ENCODE results near the gene FALEC.
A peak's percentile ranks its signal among the peaks of the same experiment; 100 is the strongest.
"Not testable (repeated sequence)": the region's sequence is repeated elsewhere in the genome, so short reads cannot be mapped to it uniquely, and the experiment has no call there.

The FALEC gene

DNA sequence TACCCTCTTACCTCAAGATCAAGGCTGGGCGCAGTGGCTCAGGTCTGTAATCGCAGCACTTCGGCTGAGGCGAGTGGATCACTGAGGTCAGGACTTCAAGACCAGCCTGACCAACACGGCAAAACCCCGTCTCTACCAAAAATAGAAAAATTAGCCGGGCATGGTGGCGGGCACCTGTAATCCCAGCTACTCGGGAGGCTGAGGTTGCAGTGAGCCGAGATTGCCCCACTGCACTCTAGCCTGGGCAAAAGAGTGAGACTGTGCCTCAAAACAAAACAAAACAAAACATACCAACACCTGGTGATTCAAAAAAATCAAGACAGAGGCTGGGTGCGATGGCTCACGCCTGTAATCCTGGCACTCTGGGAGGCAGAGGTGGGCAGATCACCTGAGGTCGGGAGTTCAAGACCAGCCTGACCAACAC is 58.1 kb downstream of the FALEC start:
- not testable (repeated sequence) for H4K8ac ChIP-seq (ENCODE audit: low read depth, low read length); H3K4me1 ChIP-seq (ENCODE audit: control insufficient read depth, low read depth, low read length); H3K23ac ChIP-seq (ENCODE audit: low read length); H2BK5ac ChIP-seq (ENCODE audit: low read length); H3K18ac ChIP-seq (ENCODE audit: low read length); H3K79me1 ChIP-seq (ENCODE audit: low read length); H2AK5ac ChIP-seq (ENCODE audit: low read length); H3K27me3 ChIP-seq (ENCODE audit: insufficient read depth, low read length, poor library complexity); H2BK120ac ChIP-seq (ENCODE audit: low read depth, low read length); H3K4ac ChIP-seq (ENCODE audit: low read depth, low read length); H3K4me2 ChIP-seq (ENCODE audit: low read length); DNase-seq; H3K56ac ChIP-seq (ENCODE audit: low read length); H3K4me3 ChIP-seq (ENCODE audit: low read length); H3K9ac ChIP-seq (ENCODE audit: low read length); H2BK15ac ChIP-seq (replicated peaks; ENCODE audit: low read depth); H4K5ac ChIP-seq (ENCODE audit: low read length)
- Histone ChIP-seq H3K27ac (ENCODE audit: low read depth, low read length) (peak overlapping the region; percentile 6), H3K79me2 (ENCODE audit: control insufficient read depth, insufficient read depth, low read length) (peaks cover 64% of the 10 kb centered on the region), H3K36me3 (ENCODE audit: control insufficient read depth, insufficient read depth, low read length) (peaks cover 13% of the 10 kb centered on the region)
- WGBS (ENCODE audit: extremely low coverage, insufficient coverage, low lambda C conversion rate): no CpG with 5 or more reads among the region's 13 CpGs

DNA sequence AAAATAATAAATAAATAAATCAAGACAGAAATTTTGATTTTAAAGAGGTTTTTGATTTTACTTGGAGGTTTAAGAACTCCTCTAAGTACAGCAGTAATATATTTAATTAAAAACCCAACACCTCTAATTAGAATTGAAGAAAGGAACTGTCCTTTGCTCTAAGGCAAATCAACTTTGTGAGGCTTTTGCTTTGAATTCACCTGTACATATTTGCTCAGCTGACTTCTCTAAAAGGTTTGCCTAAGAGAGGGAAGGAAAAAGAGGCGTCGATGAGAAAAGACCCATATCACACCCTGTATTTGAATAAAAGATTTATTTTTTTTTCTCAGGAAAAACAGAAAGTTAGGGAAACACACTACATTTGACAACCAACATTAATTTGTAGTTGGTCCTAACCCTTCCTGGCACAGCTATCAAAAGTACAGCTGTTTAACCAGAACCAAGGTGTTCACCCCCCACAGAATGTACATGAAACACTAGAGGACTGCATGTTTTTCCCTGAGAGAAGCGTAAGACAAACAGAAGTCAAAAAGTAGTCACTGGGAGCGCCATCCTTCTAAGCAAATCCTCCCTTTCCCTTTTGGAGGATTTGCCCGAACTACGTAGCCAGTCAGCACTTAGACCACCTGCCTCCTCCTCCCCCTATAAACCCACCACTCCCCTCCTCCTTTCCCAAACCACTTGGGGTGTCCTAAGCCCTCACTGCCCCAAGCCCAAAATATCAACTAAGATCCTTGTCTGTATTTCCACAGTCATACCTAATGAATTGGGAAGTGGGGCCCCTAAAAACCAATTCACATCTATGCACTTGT is 58.9 kb downstream of the FALEC start:
- H3K4me3 ChIP-seq (ENCODE audit: low read length): no peak overlapping the region
- no peak overlapping the region for H3K23ac ChIP-seq (ENCODE audit: low read length)
- no CpG with 5 or more reads among the region's 6 CpGs for WGBS (ENCODE audit: extremely low coverage, insufficient coverage, low lambda C conversion rate)
- no peak overlapping the region for H3K27ac ChIP-seq (ENCODE audit: low read depth, low read length)
- peaks cover 6% of the 10 kb centered on the region for H3K79me1 ChIP-seq (ENCODE audit: low read length)
- peaks cover 67% of the 10 kb centered on the region for H3K79me2 ChIP-seq (ENCODE audit: control insufficient read depth, insufficient read depth, low read length)
- no peak overlapping the region for H2AK5ac ChIP-seq (ENCODE audit: low read length)
- DNase-seq: no peak
- H3K18ac ChIP-seq (ENCODE audit: low read length): no peak overlapping the region
- H3K4me2 ChIP-seq (ENCODE audit: low read length): no peak overlapping the region
- H4K8ac ChIP-seq (ENCODE audit: low read depth, low read length): no peak overlapping the region
- no peak overlapping the region for H2BK15ac ChIP-seq (replicated peaks; ENCODE audit: low read depth)
- H3K4me1 ChIP-seq (ENCODE audit: control insufficient read depth, low read depth, low read length): peaks cover 6% of the 10 kb centered on the region
- peak overlapping the region; percentile 10 for H3K9ac ChIP-seq (ENCODE audit: low read length)
- no peak overlapping the region for H3K56ac ChIP-seq (ENCODE audit: low read length)
- no peak overlapping the region for H2BK5ac ChIP-seq (ENCODE audit: low read length)
- no peak overlapping the region for H4K5ac ChIP-seq (ENCODE audit: low read length)
- no peak overlapping the region for H3K4ac ChIP-seq (ENCODE audit: low read depth, low read length)
- no peaks in the 10 kb centered on the region for H3K27me3 ChIP-seq (ENCODE audit: insufficient read depth, low read length, poor library complexity)
- H3K36me3 ChIP-seq (ENCODE audit: control insufficient read depth, insufficient read depth, low read length): peaks cover 13% of the 10 kb centered on the region
- H2BK120ac ChIP-seq (ENCODE audit: low read depth, low read length): no peak overlapping the region

DNA sequence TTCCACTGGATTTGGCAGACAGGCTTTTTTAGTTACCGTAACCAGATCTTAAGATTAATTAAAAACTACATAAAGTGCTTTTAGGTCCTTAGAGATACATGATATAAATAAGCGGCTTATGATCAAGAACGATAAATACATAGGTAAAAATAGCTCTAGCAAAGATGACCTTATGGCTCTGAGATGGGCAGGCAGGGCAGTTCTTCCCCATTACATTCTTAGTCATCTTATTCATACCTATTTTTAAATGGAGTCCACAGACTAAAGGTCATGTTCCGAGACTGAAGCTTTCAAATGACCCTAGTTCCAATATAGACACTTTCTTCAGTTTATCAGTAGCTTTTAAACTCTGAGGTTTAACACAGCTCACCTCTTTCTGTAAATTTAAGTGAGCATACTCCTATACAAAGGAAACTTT is 59.5 kb downstream of the FALEC start:
- Histone ChIP-seq H3K36me3 (ENCODE audit: control insufficient read depth, insufficient read depth, low read length) (peaks cover 13% of the 10 kb centered on the region), H3K27ac (ENCODE audit: low read depth, low read length) (no peak overlapping the region)

DNA sequence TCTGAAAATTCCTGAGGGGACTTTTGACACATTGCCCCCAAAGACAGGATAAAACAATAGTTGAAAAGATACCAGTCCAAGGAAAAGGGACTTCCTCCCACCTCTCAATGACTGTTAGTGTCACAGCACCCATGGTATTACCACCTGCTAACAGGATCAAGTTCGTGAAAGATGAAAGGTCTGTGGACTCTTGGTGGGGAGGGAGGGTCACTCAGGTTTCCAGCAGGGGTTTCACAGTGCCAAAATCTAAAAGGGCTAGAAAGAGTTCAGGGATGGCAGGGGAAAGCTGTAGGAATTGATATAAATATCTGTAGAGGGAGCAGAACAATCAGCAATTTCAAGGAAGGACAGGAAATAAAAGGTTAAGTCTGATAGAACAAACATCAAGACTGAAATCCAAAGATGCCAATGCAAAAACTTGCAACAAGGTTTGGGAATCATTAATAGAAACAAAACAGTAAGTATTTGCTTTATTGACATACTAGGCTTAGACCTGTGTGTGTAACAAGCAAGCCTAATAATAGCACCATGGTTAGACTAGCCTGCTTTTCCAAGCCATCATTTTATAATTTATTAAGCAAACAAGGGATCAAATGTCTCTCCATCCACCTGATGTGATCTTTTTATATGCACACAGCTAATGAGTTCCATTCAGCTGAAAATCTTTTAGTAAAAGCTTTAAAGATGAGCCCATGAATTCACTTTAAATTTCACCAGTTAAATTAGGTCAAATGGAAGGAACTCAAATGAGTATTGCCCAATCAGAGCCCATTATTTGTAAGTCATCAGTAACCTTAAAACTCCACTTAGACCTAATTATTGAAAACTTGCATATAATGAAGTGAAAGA is 60.2 kb downstream of the FALEC start:
- Histone ChIP-seq H3K4me1 (ENCODE audit: control insufficient read depth, low read depth, low read length) (peaks cover 4% of the 10 kb centered on the region), H3K23ac (ENCODE audit: low read length) (no peak overlapping the region), H2BK15ac (replicated peaks; ENCODE audit: low read depth) (no peak overlapping the region), H3K36me3 (ENCODE audit: control insufficient read depth, insufficient read depth, low read length) (peaks cover 13% of the 10 kb centered on the region), H3K79me2 (ENCODE audit: control insufficient read depth, insufficient read depth, low read length) (peaks cover 65% of the 10 kb centered on the region), H3K4ac (ENCODE audit: low read depth, low read length) (no peak overlapping the region), H2BK5ac (ENCODE audit: low read length) (no peak overlapping the region), H4K5ac (ENCODE audit: low read length) (no peak overlapping the region), H2BK120ac (ENCODE audit: low read depth, low read length) (no peak overlapping the region), H3K4me2 (ENCODE audit: low read length) (peak overlapping the region; percentile 42), H3K4me3 (ENCODE audit: low read length) (no peak overlapping the region), H3K27me3 (ENCODE audit: insufficient read depth, low read length, poor library complexity) (no peaks in the 10 kb centered on the region), H3K27ac (ENCODE audit: low read depth, low read length) (no peak overlapping the region), H3K79me1 (ENCODE audit: low read length) (peaks cover 6% of the 10 kb centered on the region), H3K56ac (ENCODE audit: low read length) (peak overlapping the region; percentile 10), H2AK5ac (ENCODE audit: low read length) (no peak overlapping the region), H3K9ac (ENCODE audit: low read length) (peak overlapping the region; percentile 41), H3K18ac (ENCODE audit: low read length) (no peak overlapping the region), H4K8ac (ENCODE audit: low read depth, low read length) (no peak overlapping the region)
- WGBS (ENCODE audit: extremely low coverage, insufficient coverage, low lambda C conversion rate): no CpG with 5 or more reads among the region's 1 CpG
- DNase-seq: no peak

More for the DNA sequence above, 59.5 kb downstream of the FALEC start:
- H2BK120ac ChIP-seq (ENCODE audit: low read depth, low read length): no peak overlapping the region
- no peak overlapping the region for H3K4me2 ChIP-seq (ENCODE audit: low read length)
- H4K8ac ChIP-seq (ENCODE audit: low read depth, low read length): no peak overlapping the region
- H3K18ac ChIP-seq (ENCODE audit: low read length): no peak overlapping the region
- no peak overlapping the region for H2AK5ac ChIP-seq (ENCODE audit: low read length)
- no peak overlapping the region for H3K4ac ChIP-seq (ENCODE audit: low read depth, low read length)
- H3K27me3 ChIP-seq (ENCODE audit: insufficient read depth, low read length, poor library complexity): no peaks in the 10 kb centered on the region
- H3K4me3 ChIP-seq (ENCODE audit: low read length): no peak overlapping the region
- no peak overlapping the region for H2BK15ac ChIP-seq (replicated peaks; ENCODE audit: low read depth)
- WGBS (ENCODE audit: extremely low coverage, insufficient coverage, low lambda C conversion rate): no CpG with 5 or more reads among the region's 4 CpGs
- peaks cover 65% of the 10 kb centered on the region for H3K79me2 ChIP-seq (ENCODE audit: control insufficient read depth, insufficient read depth, low read length)
- H4K5ac ChIP-seq (ENCODE audit: low read length): no peak overlapping the region
- H3K79me1 ChIP-seq (ENCODE audit: low read length): peaks cover 6% of the 10 kb centered on the region
- no peak for DNase-seq
- no peak overlapping the region for H3K56ac ChIP-seq (ENCODE audit: low read length)
- H3K9ac ChIP-seq (ENCODE audit: low read length): no peak overlapping the region
- no peak overlapping the region for H3K23ac ChIP-seq (ENCODE audit: low read length)
- peaks cover 4% of the 10 kb centered on the region for H3K4me1 ChIP-seq (ENCODE audit: control insufficient read depth, low read depth, low read length)
- H2BK5ac ChIP-seq (ENCODE audit: low read length): no peak overlapping the region

DNA sequence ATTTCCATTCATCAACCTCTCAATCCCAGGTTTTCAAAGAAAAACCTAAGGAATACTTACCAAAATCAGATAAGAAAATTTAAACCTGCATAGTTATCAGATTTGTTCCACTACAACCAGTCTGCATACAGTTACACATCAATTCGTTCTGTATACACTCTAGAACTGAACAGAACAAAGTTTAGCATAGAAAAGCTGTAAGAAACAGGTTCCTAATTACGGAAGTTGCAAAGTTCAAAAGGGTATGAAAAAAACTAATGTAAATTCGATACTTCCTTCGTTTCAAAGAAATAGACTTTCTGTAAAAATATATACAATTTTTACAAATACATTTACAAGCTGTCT is 60.8 kb downstream of the FALEC start:
- H3K27ac ChIP-seq (ENCODE audit: low read depth, low read length): no peak overlapping the region
- peaks cover 4% of the 10 kb centered on the region for H3K4me1 ChIP-seq (ENCODE audit: control insufficient read depth, low read depth, low read length)
- H3K4ac ChIP-seq (ENCODE audit: low read depth, low read length): no peak overlapping the region
- no peak overlapping the region for H4K8ac ChIP-seq (ENCODE audit: low read depth, low read length)
- H2BK120ac ChIP-seq (ENCODE audit: low read depth, low read length): no peak overlapping the region
- no peak overlapping the region for H3K4me3 ChIP-seq (ENCODE audit: low read length)
- H2AK5ac ChIP-seq (ENCODE audit: low read length): no peak overlapping the region
- H3K23ac ChIP-seq (ENCODE audit: low read length): no peak overlapping the region
- WGBS (ENCODE audit: extremely low coverage, insufficient coverage, low lambda C conversion rate): no CpG with 5 or more reads among the region's 4 CpGs
- no peak overlapping the region for H3K18ac ChIP-seq (ENCODE audit: low read length)
- peak overlapping the region; percentile 5 for H3K4me2 ChIP-seq (ENCODE audit: low read length)
- H4K5ac ChIP-seq (ENCODE audit: low read length): no peak overlapping the region
- H3K56ac ChIP-seq (ENCODE audit: low read length): no peak overlapping the region
- peaks cover 13% of the 10 kb centered on the region for H3K36me3 ChIP-seq (ENCODE audit: control insufficient read depth, insufficient read depth, low read length)
- H3K79me1 ChIP-seq (ENCODE audit: low read length): peaks cover 5% of the 10 kb centered on the region
- H2BK5ac ChIP-seq (ENCODE audit: low read length): no peak overlapping the region
- DNase-seq: no peak
- H3K79me2 ChIP-seq (ENCODE audit: control insufficient read depth, insufficient read depth, low read length): peaks cover 62% of the 10 kb centered on the region
- no peak overlapping the region for H2BK15ac ChIP-seq (replicated peaks; ENCODE audit: low read depth)
- H3K9ac ChIP-seq (ENCODE audit: low read length): no peak overlapping the region
- no peaks in the 10 kb centered on the region for H3K27me3 ChIP-seq (ENCODE audit: insufficient read depth, low read length, poor library complexity)
